ENCODE data around the gene KLHDC4. TPM values are rescaled to one million over a fixed set of nuclear protein-coding genes. Genes with fewer than 3 reads are reported as not detected.

KLHDC4 gene
- total and polyA plus RNA-seq, 10 of the 15 experiments (the other 5 are each of a cell fraction or from before 2014, with no cell fraction given) = 0.80 to 62.1 (median 32.8) TPM

DNA sequence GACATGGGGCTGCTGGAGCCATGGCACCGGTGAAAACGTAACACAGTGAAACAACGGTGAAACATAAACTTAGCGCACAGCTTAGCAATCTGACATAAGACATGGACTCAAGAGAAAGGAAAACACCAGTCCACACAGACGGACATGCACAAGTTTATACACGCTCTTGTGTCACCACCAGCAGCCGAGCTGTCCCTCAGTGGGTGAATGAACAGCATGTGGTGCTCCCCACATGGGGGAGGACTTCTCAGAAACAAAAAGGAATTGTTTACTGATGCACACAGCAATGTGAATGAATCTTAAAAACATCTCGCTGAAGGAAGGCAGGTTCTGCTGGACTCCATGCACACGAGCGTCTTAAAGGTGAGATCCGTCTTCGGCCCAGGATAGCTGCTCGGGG lies 34.2 kb downstream of the KLHDC4 start:
- Histone ChIP-seq H3K79me2 (ENCODE audit: control insufficient read depth, insufficient read depth, low read length) (no peaks in the 10 kb centered on the region; the same call in 1 of the 2 replicates), H3K4me1 (ENCODE audit: control insufficient read depth, insufficient read depth, low read length) (no peaks in the 10 kb centered on the region), H2AFZ (ENCODE audit: control insufficient read depth, low read depth, low read length) (no peak overlapping the region), H3K4me2 (ENCODE audit: control insufficient read depth, insufficient read depth) (no peak overlapping the region), H3K9ac (ENCODE audit: control insufficient read depth, insufficient read depth, low read length) (no peak overlapping the region), H3K4me3 (no peak overlapping the region), H3K36me3 (ENCODE audit: control insufficient read depth in 2 of 2, insufficient read depth in 2 of 2, low read length in 1 of 2) (peaks cover 13 to 18% of the 10 kb centered on the region in 2 experiments), H4K20me1 (ENCODE audit: control insufficient read depth, insufficient read depth) (no peaks in the 10 kb centered on the region), H3K27ac (ENCODE audit: control insufficient read depth, insufficient read depth) (no peak overlapping the region), H3K9me3 (replicated peaks; ENCODE audit: control insufficient read depth, insufficient read depth, low read length) (no peaks in the 10 kb centered on the region), H3K27me3 (replicated peaks in 1 of 2; ENCODE audit: control insufficient read depth in 2 of 2, insufficient read depth in 2 of 2, low read length in 1 of 2) (no peaks in the 10 kb centered on the region)
- ATAC-seq (no peak), FAIRE-seq (no peak), DNase-seq (ENCODE audit: low read depth, low spot score) (no peak)
- WGBS (ENCODE audit: insufficient coverage, insufficient replicate concordance, low lambda C conversion rate, missing lambda C conversion rate) = 97% methylated on average over 13 of the region's 13 CpGs
- RAD21 ChIA-PET (ENCODE audit: unreplicated experiment) = no interaction called here
- in situ Hi-C loops (cut with MboI) (no loop called here), intact Hi-C loops (cut with micrococcal nuclease; ENCODE audit: unreplicated experiment) (no loop called here)
- CTCF ChIA-PET = no interaction called here
- no TSS peak for BruUV-seq (replicated peaks)
- POLR2A ChIA-PET = no interaction called here
- SMC1A ChIA-PET (ENCODE audit: uncharacterized antibody, unreplicated experiment) = no interaction called here
- TF ChIP-seq ZNF217 (IDR thresholded peaks at IDR 0.05) = no peak
- TF ChIP-seq, protein P1, sequence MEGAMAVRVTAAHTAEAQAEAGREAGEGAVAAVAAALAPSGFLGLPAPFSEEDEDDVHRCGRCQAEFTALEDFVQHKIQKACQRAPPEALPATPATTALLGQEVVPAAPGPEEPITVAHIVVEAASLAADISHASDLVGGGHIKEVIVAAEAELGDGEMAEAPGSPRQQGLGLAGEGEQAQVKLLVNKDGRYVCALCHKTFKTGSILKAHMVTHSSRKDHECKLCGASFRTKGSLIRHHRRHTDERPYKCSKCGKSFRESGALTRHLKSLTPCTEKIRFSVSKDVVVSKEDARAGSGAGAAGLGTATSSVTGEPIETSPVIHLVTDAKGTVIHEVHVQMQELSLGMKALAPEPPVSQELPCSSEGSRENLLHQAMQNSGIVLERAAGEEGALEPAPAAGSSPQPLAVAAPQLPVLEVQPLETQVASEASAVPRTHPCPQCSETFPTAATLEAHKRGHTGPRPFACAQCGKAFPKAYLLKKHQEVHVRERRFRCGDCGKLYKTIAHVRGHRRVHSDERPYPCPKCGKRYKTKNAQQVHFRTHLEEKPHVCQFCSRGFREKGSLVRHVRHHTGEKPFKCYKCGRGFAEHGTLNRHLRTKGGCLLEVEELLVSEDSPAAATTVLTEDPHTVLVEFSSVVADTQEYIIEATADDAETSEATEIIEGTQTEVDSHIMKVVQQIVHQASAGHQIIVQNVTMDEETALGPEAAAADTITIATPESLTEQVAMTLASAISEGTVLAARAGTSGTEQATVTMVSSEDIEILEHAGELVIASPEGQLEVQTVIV (IDR thresholded peaks at IDR 0.05; ENCODE audit: borderline replicate concordance, partially characterized antibody) = no peak
- TF ChIP-seq RAD21 (IDR thresholded peaks at IDR 0.05; ENCODE audit: insufficient read depth, low read depth, low read length) = no peak
- TF ChIP-seq, protein P2, sequence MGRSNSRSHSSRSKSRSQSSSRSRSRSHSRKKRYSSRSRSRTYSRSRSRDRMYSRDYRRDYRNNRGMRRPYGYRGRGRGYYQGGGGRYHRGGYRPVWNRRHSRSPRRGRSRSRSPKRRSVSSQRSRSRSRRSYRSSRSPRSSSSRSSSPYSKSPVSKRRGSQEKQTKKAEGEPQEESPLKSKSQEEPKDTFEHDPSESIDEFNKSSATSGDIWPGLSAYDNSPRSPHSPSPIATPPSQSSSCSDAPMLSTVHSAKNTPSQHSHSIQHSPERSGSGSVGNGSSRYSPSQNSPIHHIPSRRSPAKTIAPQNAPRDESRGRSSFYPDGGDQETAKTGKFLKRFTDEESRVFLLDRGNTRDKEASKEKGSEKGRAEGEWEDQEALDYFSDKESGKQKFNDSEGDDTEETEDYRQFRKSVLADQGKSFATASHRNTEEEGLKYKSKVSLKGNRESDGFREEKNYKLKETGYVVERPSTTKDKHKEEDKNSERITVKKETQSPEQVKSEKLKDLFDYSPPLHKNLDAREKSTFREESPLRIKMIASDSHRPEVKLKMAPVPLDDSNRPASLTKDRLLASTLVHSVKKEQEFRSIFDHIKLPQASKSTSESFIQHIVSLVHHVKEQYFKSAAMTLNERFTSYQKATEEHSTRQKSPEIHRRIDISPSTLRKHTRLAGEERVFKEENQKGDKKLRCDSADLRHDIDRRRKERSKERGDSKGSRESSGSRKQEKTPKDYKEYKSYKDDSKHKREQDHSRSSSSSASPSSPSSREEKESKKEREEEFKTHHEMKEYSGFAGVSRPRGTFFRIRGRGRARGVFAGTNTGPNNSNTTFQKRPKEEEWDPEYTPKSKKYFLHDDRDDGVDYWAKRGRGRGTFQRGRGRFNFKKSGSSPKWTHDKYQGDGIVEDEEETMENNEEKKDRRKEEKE (IDR thresholded peaks at IDR 0.05) = no peak
- TF ChIP-seq SMC3 (IDR thresholded peaks at IDR 0.05; ENCODE audit: borderline replicate concordance, low read length) = no peak
- no peak for TF ChIP-seq FOXM1 (IDR thresholded peaks at IDR 0.05; ENCODE audit: low read depth, low read length)
- TF ChIP-seq, protein P3, sequence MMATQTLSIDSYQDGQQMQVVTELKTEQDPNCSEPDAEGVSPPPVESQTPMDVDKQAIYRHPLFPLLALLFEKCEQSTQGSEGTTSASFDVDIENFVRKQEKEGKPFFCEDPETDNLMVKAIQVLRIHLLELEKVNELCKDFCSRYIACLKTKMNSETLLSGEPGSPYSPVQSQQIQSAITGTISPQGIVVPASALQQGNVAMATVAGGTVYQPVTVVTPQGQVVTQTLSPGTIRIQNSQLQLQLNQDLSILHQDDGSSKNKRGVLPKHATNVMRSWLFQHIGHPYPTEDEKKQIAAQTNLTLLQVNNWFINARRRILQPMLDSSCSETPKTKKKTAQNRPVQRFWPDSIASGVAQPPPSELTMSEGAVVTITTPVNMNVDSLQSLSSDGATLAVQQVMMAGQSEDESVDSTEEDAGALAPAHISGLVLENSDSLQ (IDR thresholded peaks at IDR 0.05) = no peak
- TF ChIP-seq, protein P4, sequence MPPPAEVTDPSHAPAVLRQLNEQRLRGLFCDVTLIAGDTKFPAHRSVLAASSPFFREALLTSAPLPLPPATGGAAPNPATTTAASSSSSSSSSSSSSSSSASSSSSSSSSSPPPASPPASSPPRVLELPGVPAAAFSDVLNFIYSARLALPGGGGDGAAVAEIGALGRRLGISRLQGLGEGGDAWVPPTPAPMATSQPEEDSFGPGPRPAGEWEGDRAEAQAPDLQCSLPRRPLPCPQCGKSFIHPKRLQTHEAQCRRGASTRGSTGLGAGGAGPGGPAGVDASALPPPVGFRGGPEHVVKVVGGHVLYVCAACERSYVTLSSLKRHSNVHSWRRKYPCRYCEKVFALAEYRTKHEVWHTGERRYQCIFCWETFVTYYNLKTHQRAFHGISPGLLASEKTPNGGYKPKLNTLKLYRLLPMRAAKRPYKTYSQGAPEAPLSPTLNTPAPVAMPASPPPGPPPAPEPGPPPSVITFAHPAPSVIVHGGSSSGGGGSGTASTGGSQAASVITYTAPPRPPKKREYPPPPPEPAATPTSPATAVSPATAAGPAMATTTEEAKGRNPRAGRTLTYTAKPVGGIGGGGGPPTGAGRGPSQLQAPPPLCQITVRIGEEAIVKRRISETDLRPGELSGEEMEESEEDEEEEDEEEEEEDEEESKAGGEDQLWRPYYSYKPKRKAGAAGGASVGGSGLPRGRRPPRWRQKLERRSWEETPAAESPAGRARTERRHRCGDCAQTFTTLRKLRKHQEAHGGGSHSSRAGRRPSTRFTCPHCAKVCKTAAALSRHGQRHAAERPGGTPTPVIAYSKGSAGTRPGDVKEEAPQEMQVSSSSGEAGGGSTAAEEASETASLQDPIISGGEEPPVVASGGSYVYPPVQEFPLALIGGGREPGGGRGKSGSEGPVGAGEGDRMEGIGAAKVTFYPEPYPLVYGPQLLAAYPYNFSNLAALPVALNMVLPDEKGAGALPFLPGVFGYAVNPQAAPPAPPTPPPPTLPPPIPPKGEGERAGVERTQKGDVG (CRISPR knock-in tag; IDR thresholded peaks at IDR 0.05) = no peak
- no peak for TF ChIP-seq TBL1XR1 (IDR thresholded peaks at IDR 0.05; ENCODE audit: low read depth, low read length)

Measured in GM12878 (cell line).